ENCODE measurements around the gene MAP3K21. TPM values are rescaled to one million over a fixed set of nuclear protein-coding genes. Genes with fewer than 3 reads are reported as not detected.

MAP3K21 gene
- total and polyA plus RNA-seq, 9 of the 15 experiments (the other 6 are each of a cell fraction or from before 2014, with no cell fraction given) = 0.23 to 0.86 (median 0.49) TPM

DNA sequence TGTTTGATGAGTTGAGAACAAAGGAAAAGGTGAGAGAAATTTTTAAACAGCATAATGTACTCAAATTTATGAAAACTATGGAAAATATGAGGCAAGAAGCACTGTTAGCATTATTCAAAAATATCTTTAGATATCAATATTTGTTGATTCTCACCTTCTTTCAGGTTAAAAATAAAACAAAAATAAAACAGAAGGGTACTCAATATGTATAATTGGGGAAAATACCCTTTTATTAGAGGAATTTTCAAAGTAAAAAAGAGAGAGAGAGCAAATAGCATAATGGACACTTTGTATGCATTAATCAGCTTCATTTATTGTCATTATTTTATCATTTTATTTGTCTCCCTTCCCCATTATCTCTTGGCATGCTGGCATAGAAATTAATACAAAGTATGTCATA, 27.5 kb downstream of the MAP3K21 start (continued):
- TF ChIP-seq, protein P1, sequence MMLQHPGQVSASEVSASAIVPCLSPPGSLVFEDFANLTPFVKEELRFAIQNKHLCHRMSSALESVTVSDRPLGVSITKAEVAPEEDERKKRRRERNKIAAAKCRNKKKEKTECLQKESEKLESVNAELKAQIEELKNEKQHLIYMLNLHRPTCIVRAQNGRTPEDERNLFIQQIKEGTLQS (IDR thresholded peaks at IDR 0.05) = no peak
- TF ChIP-seq, protein P1 (CRISPR knock-in tag; conservative IDR thresholded peaks at IDR 0.05) = no peak
- TF ChIP-seq KLF6 (CRISPR knock-in tag; IDR thresholded peaks at IDR 0.05; ENCODE audit: borderline replicate concordance) = no peak
- no peak for TF ChIP-seq NR1H2 (CRISPR knock-in tag; IDR thresholded peaks at IDR 0.05)
- no peak for TF ChIP-seq TAF1 (IDR thresholded peaks at IDR 0.05; ENCODE audit: control insufficient read depth, extremely low read depth, insufficient read depth, low read length, severe bottlenecking)
- TF ChIP-seq NFE2L1 (tag; IDR thresholded peaks at IDR 0.05; ENCODE audit: borderline replicate concordance, low read depth) = no peak

DNA sequence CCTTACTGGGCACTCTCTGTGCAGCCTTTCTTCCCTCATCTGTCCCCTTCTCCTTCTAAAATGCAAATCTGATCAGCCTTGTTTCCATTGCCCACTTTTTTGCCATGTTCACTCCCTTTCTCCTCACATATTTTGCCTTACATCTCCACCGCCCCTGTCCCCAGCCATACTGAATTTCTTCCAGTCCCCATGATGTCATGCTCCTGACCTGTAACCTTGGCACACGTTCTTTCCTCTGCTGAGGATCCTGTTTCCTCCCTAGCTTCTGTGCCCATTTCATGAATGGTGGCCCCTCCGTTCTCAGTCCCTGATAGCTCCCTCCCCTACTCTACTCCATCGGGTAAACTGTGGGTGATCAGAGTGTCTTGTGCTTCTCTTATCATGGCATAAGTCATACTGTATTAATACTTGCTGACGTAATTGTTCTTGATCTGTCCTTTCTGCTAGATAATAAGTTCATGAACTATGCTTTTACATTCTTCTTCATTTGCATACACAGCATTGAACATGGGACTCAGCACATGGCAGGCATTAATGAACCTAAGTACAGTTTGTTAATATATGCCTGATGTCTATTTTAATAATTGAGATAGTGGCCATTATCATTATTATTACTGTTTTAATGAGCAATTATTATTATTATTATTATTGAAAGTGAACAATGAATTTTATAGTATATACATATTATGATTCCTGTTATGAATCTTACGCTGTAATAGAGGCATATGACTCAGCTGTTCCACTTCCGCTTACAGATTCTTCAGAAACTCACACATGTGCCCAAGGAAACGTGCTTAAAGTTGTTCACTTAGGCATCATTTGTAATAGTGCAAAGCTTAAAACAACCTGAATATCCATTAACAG, 28.5 kb downstream of the MAP3K21 start:
- BruUV-seq (replicated peaks) = no TSS peak
- DNase-seq (ENCODE audit: extremely low read depth in 1 of 4, low spot score in 3 of 4) (no peak), ATAC-seq (no peak), FAIRE-seq (no peak)
- no peaks in the 10 kb centered on the region for H4K20me1 ChIP-seq (replicated peaks; ENCODE audit: control insufficient read depth, insufficient read depth, low read length)
- no peak overlapping the region for H3K4me3 ChIP-seq
- WGBS (ENCODE audit: insufficient coverage, low coverage, missing lambda C conversion rate) = 5% methylated on average over 8 of the region's 8 CpGs
- CTCF ChIA-PET (ENCODE audit: low intra/inter-chr PET ratio) = no interaction called here
- no peaks in the 10 kb centered on the region for H3K9me3 ChIP-seq (replicated peaks; ENCODE audit: control insufficient read depth, insufficient read depth, low read depth, low read length)
- no peaks in the 10 kb centered on the region for H3K4me1 ChIP-seq (replicated peaks in 1 of 2; ENCODE audit: control insufficient read depth in 2 of 2, insufficient read depth in 2 of 2, low read length in 2 of 2)
- in situ Hi-C loops (cut with MboI) (no loop called here), intact Hi-C loops (cut with micrococcal nuclease) (no loop called here)
- H3K9ac ChIP-seq (ENCODE audit: insufficient read depth in 1 of 2, low read depth in 2 of 2, low read length in 2 of 2) = no peak overlapping the region
- H3K4me2 ChIP-seq (ENCODE audit: insufficient read depth, low read length) = no peak overlapping the region
- peaks cover 2 to 8% of the 10 kb centered on the region in 2 experiments; a peak in 1 of 5 replicates for H3K27me3 ChIP-seq (ENCODE audit: control insufficient read depth in 2 of 2, insufficient read depth in 2 of 2, low read length in 2 of 2)
- no peaks in the 10 kb centered on the region for H3K36me3 ChIP-seq (ENCODE audit: control insufficient read depth, insufficient read depth, low read length)
- no peak overlapping the region for H3K27ac ChIP-seq (ENCODE audit: extremely low read depth, low read depth, low read length)
- no peaks in the 10 kb centered on the region for H3K9me1 ChIP-seq (ENCODE audit: control insufficient read depth, insufficient read depth, low read length)
- no peaks in the 10 kb centered on the region for H3K79me2 ChIP-seq (ENCODE audit: control insufficient read depth, insufficient read depth, low read length)
- peak; percentile 74 for TF ChIP-seq SPI1 (IDR thresholded peaks at IDR 0.05; ENCODE audit: borderline replicate concordance, low read depth, low read length)
- TF ChIP-seq, protein P2, sequence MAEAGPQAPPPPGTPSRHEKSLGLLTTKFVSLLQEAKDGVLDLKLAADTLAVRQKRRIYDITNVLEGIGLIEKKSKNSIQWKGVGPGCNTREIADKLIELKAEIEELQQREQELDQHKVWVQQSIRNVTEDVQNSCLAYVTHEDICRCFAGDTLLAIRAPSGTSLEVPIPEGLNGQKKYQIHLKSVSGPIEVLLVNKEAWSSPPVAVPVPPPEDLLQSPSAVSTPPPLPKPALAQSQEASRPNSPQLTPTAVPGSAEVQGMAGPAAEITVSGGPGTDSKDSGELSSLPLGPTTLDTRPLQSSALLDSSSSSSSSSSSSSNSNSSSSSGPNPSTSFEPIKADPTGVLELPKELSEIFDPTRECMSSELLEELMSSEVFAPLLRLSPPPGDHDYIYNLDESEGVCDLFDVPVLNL (CRISPR knock-in tag; IDR thresholded peaks at IDR 0.05; ENCODE audit: low read depth) = no peak
- TF ChIP-seq NFE2 (IDR thresholded peaks at IDR 0.05; ENCODE audit: low read depth) = peak; percentile 67
- TF ChIP-seq ZNF551 (CRISPR knock-in tag; IDR thresholded peaks at IDR 0.05) = no peak
- no peak for TF ChIP-seq SIRT6 (IDR thresholded peaks at IDR 0.05; ENCODE audit: low read depth, low read length)
- TF ChIP-seq ZZZ3 (IDR thresholded peaks at IDR 0.05) = no peak
- TF ChIP-seq MEF2D (tag; conservative IDR thresholded peaks at IDR 0.05; ENCODE audit: low read depth) = no peak
- TF ChIP-seq JUND (IDR thresholded peaks at IDR 0.05; ENCODE audit: borderline replicate concordance, low read depth, low read length) = no peak
- peak; percentile 13; the same call in 1 of the 3 replicates for TF ChIP-seq JUND (tag; IDR thresholded peaks at IDR 0.05; ENCODE audit: borderline replicate concordance, low read depth, low read length)
- no peak for TF ChIP-seq CHD2 (IDR thresholded peaks at IDR 0.05; ENCODE audit: low read depth, low read length)
- TF ChIP-seq, protein P3, sequence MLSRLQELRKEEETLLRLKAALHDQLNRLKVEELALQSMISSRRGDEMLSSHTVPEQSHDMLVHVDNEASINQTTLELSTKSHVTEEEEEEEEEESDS (CRISPR knock-in tag; IDR thresholded peaks at IDR 0.05) = no peak
- TF ChIP-seq KLF10 (CRISPR knock-in tag; IDR thresholded peaks at IDR 0.05) = no peak
- 0 out of 2 replicates have a peak, but pooled peaks have one; percentile 7 for TF ChIP-seq MAFG (tag; conservative IDR thresholded peaks at IDR 0.05)
- peak overlapping the region; percentile 21; the same call in 1 of the 2 replicates for H2AFZ ChIP-seq (ENCODE audit: low read depth, low read length)
- POLR2A ChIA-PET = no interaction called here
